ENCODE data around the gene OGG1. TPM values are rescaled to one million over a fixed set of nuclear protein-coding genes. Genes with fewer than 3 reads are reported as not detected.

Gene OGG1
- total and polyA plus RNA-seq, 9 of the 15 experiments (the other 6 are each of a cell fraction or from before 2014, with no cell fraction given) = 6.6 to 33.0 (median 24.4) TPM

GRCh38 chr3:9769426-9770275, 19.9 kb downstream of the OGG1 start, which contains the start of gene CAMK1 (continued):
- TF ChIP-seq ZBTB7A (IDR thresholded peaks at IDR 0.05; ENCODE audit: borderline replicate concordance, control insufficient read depth, low read depth, low read length) (0 out of 2 replicates have a peak, but pooled peaks have one; percentile 51), C11orf30 (IDR thresholded peaks at IDR 0.05; ENCODE audit: low read depth) (no peak), NONO (IDR thresholded peaks at IDR 0.05; ENCODE audit: low read depth in 2 of 2, low read length in 1 of 2) (0 out of 4 replicates have a peak, but pooled peaks of 1 of the 2 experiments have one; percentile 29), RFX5 (IDR thresholded peaks at IDR 0.05; ENCODE audit: low read depth, low read length) (no peak), HMG20A (CRISPR knock-in tag; conservative IDR thresholded peaks at IDR 0.05) (no peak), PRPF4 (IDR thresholded peaks at IDR 0.05; ENCODE audit: insufficient read depth, low read depth, low read length, poor library complexity, severe bottlenecking) (no peak), SMARCA4 (IDR thresholded peaks at IDR 0.05) (no peak), SFPQ (IDR thresholded peaks at IDR 0.05; ENCODE audit: low read depth, low read length) (no peak), U2AF1 (optimal IDR thresholded peaks at IDR 0.05; ENCODE audit: low read depth, low read length) (no peak), ELK3 (CRISPR knock-in tag; IDR thresholded peaks at IDR 0.05) (no peak), PTBP1 (IDR thresholded peaks at IDR 0.05; ENCODE audit: low read depth, low read length) (0 out of 2 replicates have a peak, but pooled peaks have one; percentile 56), NR1H2 (CRISPR knock-in tag; IDR thresholded peaks at IDR 0.05) (no peak), DMBX1 (CRISPR knock-in tag; IDR thresholded peaks at IDR 0.05; ENCODE audit: borderline replicate concordance) (no peak), ZNF740 (CRISPR knock-in tag; IDR thresholded peaks at IDR 0.05) (no peak), ZNF740 (tag; IDR thresholded peaks at IDR 0.05) (0 out of 4 replicates have a peak, but pooled peaks of 1 of the 2 experiments have one; percentile 42), CBX5 (IDR thresholded peaks at IDR 0.05; ENCODE audit: borderline replicate concordance, low read depth) (no peak), RBM14 (IDR thresholded peaks at IDR 0.05; ENCODE audit: borderline replicate concordance, insufficient read depth, low read depth, low read length) (0 out of 2 replicates have a peak, but pooled peaks have one; percentile 36), HDAC8 (tag; IDR thresholded peaks at IDR 0.05) (no peak)
- TF ChIP-seq, protein P1, sequence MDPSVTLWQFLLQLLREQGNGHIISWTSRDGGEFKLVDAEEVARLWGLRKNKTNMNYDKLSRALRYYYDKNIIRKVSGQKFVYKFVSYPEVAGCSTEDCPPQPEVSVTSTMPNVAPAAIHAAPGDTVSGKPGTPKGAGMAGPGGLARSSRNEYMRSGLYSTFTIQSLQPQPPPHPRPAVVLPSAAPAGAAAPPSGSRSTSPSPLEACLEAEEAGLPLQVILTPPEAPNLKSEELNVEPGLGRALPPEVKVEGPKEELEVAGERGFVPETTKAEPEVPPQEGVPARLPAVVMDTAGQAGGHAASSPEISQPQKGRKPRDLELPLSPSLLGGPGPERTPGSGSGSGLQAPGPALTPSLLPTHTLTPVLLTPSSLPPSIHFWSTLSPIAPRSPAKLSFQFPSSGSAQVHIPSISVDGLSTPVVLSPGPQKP (CRISPR knock-in tag; IDR thresholded peaks at IDR 0.05) = no peak
- TF ChIP-seq, protein P2, sequence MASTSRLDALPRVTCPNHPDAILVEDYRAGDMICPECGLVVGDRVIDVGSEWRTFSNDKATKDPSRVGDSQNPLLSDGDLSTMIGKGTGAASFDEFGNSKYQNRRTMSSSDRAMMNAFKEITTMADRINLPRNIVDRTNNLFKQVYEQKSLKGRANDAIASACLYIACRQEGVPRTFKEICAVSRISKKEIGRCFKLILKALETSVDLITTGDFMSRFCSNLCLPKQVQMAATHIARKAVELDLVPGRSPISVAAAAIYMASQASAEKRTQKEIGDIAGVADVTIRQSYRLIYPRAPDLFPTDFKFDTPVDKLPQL (IDR thresholded peaks at IDR 0.05; ENCODE audit: extremely low read depth, insufficient read length) = no peak
